GM12892 (cell line): ENCODE data around the gene PDE6D.

Source experiments
- DNase-seq: peaks from one replicate; pipeline ENCODE4 v3.0.0; 2011; ENCODE audit not compliant: insufficient read length
- FAIRE-seq: peaks from 2 replicates; lab custom pipeline; 2011; peaks lifted over from hg19 to GRCh38; lab: Jason Lieb, UNC
- POLR2A ChIP-seq: IDR thresholded peaks from 2 replicates; pipeline ENCODE4 v1.6.1; 2011; ENCODE audit warnings: low read depth, low read length, control low read depth
- POLR2AphosphoS5 ChIP-seq: IDR thresholded peaks from 2 replicates; pipeline ENCODE4 v1.6.1; 2011; ENCODE audit warnings: low read depth, low read length, control low read depth
- TAF1 ChIP-seq: IDR thresholded peaks from 2 replicates; pipeline ENCODE4 v1.6.1; 2011; ENCODE audit warnings: low read depth, mild to moderate bottlenecking, control low read depth, low read length, borderline replicate concordance

Gene PDE6D

DNA sequence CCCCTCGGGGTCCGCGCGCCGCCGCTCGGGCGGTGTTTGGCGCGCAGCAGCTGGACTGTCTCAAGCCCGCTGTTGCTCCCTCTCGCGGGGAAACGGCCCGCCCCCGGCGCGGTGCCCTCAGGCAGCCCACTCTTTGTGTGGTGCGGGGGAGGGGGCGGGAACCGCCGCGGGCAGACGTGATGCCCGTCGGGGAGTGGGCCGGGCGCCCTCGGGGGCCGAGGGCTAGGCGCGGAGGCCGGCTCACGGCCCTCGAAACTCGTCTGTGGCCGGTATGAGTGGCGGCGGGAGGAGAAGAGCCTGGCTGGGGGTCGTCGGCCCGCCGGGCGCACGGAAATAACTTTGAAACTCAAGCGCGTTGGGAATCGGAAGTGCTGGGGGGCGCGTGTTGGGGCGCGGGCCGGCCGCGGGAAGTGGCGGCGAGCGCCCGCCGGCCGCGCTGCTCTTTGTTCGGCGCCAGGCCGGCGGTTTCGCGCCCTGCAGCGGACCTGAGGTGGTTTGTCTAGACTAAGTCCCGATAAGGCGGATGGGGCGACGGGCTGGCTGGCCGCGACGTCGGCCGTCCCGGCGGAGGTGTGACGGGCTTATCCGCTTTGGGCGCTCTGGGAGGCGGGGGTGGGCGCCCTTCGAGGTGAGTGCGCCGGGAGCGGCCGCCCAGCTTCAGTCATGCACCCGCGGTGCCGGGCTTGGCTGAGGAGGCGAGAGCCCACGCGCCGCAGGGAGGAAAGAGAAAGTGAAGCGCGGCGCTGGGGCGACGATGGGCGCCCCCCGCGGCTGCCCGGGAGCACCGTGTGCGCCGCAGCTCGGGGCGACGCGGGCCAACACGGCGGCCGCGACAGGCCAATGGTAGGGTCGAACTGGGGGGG, 72.1 kb downstream of the PDE6D start:
- FAIRE-seq = no peak
- DNase-seq = no peak
- peak; percentile 62 for TF ChIP-seq POLR2A
- no peak for TF ChIP-seq TAF1
- TF ChIP-seq POLR2AphosphoS5 = peak; percentile 84; the same call in 1 of the 2 replicates

DNA sequence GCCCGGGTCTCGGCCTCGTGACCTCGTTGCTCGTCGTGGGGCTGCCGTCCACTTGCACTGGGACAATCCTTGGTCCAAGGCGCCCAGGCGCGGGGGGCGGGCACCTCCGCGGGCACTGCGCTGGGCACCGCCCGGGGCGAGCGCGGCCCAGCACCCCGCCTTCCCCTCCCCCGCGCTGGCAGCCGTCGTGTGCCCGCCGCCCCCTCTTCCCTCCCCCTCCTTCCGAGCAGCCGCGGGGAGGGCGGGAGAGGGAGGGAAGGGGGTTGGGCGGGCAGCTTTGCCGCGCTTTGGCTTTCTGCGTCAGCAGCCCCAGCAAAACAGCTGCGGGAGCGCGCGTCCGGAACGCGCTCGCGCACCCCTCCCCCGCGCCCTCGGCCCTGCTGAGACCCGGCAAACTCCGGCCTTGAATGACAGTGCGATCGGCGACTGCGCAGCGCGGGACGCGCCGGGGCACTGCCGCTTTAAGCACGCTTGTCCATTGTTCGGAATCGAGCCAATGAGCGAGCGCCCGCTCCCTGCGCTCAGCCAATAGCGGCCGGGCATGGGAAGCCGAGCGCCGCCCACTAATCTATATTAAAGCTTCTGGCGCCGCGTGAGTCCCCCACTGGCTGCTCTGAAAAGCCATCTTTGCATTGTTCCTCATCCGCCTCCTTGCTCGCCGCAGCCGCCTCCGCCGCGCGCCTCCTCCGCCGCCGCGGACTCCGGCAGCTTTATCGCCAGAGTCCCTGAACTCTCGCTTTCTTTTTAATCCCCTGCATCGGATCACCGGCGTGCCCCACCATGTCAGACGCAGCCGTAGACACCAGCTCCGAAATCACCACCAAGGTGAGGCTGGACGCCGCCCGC, 72.9 kb downstream of the PDE6D start, which contains the start of gene PTMA:
Gene PTMA (plus strand): TSS at position 599 of the 846 bp plus-strand sequence. CDS start 182 bp downstream, at position 781.
- TF ChIP-seq TAF1 = peak; percentile 79; the same call in 1 of the 2 replicates
- TF ChIP-seq POLR2AphosphoS5 = peak; percentile 96
- TF ChIP-seq POLR2A = peak; percentile 96
- FAIRE-seq = peak; percentile 90
- peak; percentile 89 for DNase-seq

DNA sequence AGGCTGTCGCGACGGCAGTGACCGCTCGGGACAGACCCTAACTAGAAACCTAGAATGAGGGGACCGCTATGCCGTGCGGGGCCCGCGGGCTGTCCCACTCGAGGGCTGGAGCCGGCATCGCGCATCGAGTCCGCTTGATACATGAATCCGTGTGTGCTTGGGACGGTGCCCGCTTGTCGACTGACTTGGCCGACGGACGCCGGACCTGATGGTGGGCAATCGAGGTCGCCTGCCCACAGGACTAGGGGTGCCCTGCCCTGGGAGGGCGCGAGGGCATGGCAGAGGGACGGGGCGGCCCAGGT, 73.5 kb downstream of the PDE6D start:
- DNase-seq = no peak

DNA sequence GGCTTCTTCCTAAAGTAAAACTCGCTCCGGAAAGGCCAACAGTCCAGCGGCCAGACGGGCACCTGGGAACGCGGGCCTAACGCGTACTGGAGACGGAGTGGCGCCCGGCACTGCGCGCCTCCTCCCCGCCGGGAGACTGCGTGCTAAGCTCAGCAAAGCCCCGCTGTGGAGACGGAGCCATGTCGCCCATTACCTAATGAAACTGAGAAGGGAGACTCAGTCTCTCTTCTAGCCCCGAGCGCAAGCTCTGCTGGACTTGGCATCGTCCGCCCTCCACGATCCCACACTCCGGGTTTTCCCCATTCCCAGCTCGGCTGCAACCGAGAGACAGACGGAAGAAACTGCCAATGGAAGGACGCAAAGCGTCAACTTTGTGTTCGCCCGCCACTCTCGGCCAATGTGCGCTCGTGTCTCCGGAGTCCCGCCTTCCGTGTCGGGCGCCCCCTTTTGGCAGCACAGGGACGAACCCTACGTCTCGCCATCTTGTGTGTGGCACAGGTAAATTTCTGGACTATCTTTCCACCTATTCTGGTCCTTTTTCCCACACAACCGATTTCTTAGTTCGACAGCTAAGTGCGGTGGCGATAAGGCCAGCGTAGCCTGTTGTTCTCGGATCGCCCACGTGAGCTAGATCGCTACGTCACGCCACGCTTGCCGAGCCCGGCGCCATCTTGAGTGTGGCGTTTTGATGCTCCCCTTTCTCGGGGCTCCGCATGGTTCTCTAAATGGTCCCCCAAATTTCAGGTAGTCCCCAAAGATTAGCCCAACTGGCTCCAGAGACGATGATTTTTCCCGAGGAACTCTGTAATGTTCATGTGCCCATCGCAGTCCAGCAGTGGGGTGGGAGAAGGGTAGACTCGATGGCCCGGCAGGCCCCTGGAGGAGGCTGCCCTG, 74.1 kb downstream of the PDE6D start:
- FAIRE-seq (peak; percentile 94), DNase-seq (peak; percentile 91)
- TF ChIP-seq POLR2AphosphoS5 (peak; percentile 92), TAF1 (peak; percentile 100), POLR2A (peak; percentile 84)

More for the DNA sequence above, 73.5 kb downstream of the PDE6D start:
- peak; percentile 69 for FAIRE-seq
- TF ChIP-seq POLR2AphosphoS5 (no peak), POLR2A (peak; percentile 37; the same call in 1 of the 2 replicates)

DNA sequence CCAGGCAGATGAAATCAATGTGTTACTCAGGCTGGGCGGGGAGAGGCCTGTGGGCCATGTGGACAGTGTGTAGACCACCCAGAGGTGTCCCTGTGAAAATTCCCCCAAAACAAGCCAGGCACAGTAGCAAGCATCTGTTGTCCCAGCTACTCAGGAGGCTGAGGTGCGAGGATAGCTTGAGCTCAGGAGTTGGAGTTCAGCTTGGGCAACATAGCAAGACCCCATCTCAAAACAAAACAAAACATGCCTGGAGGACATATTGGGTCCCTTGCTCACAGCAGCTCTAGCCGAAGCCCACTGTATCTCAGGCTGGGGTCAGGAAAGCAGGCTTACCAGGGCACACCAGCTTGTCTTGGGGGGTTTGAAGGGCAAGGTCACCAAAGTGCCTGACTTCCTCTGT, 77.1 kb downstream of the PDE6D start:
- FAIRE-seq (no peak), DNase-seq (no peak)
- no peak for TF ChIP-seq POLR2A
- no peak for TF ChIP-seq POLR2AphosphoS5
- no peak for TF ChIP-seq TAF1

DNA sequence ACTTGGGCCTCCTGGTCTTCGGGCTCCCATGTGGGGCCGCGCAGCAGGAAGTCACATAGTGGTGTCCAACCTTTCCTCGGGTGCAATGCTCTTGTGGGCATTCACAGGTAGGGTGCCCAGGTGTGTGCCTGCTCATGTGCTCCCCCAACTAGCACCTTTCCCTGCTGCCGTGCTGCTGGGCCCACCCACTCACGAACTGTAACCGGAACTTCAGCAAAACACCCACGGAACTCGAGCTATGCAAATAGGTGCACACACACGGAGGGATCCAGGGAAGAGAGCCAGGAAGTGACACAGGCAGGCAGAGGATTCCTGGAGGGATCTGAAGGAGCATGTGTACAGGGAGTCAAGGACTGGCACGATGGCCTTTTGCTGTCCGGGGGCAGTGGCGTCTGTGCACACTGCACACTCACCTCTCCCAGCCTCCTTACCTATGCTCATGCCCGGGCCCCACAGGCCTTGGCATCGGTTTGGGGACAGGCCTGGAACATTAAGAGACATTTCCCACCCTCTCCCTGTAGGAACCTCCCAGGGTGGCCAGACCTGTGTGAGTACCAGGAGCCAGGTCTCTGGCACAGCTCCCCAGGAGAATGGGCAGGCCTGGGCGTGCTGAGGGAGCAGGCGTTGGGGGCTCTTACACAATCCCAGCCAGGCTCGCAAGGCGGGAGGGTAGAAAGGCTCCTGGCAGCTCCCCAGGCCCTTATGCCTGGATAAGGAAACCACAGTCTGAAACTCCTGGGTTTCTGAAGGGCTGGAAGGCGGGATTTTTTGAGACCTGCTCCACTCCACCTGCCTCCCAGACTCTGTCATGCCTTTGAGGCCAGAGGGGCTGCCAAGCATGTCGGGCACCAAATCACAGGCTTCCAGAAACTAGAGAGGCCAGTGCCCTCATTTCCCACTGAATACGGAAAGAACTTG, 79.4 kb downstream of the PDE6D start:
- no peak for DNase-seq
- no peak for FAIRE-seq
- TF ChIP-seq POLR2A = no peak
- TF ChIP-seq TAF1 = no peak
- no peak for TF ChIP-seq POLR2AphosphoS5

DNA sequence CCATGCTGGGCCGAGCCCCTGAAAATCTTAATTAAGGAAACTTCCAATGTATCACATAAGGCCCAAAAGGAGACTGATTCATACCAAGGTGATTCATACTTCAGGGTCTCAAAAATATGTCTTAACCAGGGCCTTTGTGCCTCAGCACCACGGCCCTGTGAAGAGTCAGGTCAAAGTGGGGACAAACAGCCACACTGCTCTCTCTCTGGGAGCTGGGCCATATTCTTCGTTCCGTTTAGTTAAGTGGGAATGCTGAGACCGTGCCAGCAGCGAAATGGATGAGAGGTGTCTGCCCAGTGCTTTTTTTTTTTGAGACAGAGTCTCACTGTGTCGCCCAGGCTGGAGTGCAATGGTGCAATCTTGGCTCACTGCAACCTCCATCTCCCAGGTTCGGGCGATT, 82.1 kb downstream of the PDE6D start:
- no peak for TF ChIP-seq TAF1
- TF ChIP-seq POLR2AphosphoS5 = no peak
- no peak for TF ChIP-seq POLR2A
- DNase-seq (no peak), FAIRE-seq (no peak)

DNA sequence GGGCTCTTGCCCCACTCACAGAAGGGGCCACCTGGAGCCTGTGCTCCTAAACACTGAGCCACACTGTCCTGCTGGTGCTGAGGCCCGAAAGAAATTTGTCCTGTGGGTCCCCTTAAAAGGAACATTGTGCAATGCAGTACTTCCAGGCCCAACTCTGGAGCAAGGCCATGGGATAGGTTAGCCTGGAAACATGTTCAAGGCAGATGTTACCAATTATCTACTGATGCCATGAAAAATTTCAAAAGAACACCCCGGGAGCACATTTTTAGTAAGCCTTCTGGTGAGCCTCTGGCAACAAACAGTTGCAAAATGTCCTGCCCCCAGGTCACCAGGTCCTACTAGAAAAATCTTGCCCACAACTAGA, 85.1 kb downstream of the PDE6D start:
- FAIRE-seq (no peak), DNase-seq (no peak)
- TF ChIP-seq POLR2A = no peak

DNA sequence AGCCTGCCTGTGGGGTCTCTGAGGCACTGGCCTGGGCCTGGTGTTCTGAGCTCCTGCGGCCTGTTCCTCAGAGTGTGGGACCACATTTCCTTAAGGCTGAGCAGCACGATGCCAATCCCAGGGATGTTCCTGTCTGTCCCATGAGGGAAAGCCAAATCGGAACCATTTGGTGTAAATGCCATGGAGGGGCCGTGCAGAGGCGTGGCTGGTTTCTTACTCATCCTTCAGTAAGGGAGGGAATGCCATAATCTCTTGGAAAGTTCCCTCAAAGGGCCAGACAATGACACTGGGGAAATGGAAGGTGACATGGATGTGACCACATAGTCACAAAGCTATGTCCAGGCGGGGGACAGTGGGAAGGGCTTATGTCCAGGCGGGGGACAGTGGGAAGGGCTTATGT, 87.1 kb downstream of the PDE6D start:
- TF ChIP-seq TAF1 = no peak
- no peak for TF ChIP-seq POLR2A
- TF ChIP-seq POLR2AphosphoS5 = no peak
- DNase-seq (no peak), FAIRE-seq (no peak)

DNA sequence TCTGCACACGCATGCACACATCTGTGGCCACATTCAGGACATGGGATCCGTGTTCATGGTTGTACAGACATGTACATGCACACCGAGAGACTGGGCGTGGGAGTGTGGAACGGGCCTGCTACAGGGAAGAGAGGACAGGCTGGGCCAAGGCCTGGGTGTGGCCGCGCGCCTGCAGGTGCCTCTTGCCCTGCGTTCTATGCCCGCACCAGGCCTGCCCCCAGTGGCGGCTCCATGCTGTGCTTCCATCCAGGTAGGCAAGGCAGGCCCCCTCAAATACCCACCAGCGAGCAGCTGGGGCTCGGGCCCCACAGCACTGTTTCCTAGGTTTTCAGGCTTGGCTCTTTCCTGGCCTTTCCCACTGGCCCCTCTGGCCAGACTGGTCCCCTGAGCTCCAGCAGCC, 88.2 kb downstream of the PDE6D start:
- DNase-seq (no peak), FAIRE-seq (no peak)
- TF ChIP-seq POLR2AphosphoS5 (no peak), POLR2A (no peak), TAF1 (no peak)
